ENCODE data around the gene ACYP2. TPM values are rescaled to one million over a fixed set of nuclear protein-coding genes. Genes with fewer than 3 reads are reported as not detected.

Gene ACYP2
- total RNA-seq, 1 donor from 2014 or later, result 7.0 TPM

- Mint-ChIP-seq H3K4me1 (ENCODE audit: unreplicated experiment) (no peaks in the 10 kb centered on the region), H3K27me3 (ENCODE audit: unreplicated experiment) (peaks cover 9% of the 10 kb centered on the region)
- TF ChIP-seq, protein P1, sequence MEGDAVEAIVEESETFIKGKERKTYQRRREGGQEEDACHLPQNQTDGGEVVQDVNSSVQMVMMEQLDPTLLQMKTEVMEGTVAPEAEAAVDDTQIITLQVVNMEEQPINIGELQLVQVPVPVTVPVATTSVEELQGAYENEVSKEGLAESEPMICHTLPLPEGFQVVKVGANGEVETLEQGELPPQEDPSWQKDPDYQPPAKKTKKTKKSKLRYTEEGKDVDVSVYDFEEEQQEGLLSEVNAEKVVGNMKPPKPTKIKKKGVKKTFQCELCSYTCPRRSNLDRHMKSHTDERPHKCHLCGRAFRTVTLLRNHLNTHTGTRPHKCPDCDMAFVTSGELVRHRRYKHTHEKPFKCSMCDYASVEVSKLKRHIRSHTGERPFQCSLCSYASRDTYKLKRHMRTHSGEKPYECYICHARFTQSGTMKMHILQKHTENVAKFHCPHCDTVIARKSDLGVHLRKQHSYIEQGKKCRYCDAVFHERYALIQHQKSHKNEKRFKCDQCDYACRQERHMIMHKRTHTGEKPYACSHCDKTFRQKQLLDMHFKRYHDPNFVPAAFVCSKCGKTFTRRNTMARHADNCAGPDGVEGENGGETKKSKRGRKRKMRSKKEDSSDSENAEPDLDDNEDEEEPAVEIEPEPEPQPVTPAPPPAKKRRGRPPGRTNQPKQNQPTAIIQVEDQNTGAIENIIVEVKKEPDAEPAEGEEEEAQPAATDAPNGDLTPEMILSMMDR (IDR thresholded peaks at IDR 0.05; ENCODE audit: unreplicated experiment), result no peak
Measured at GRCh38 chr2:54255230-54256090, 140.0 kb downstream of the ACYP2 start.

DNA sequence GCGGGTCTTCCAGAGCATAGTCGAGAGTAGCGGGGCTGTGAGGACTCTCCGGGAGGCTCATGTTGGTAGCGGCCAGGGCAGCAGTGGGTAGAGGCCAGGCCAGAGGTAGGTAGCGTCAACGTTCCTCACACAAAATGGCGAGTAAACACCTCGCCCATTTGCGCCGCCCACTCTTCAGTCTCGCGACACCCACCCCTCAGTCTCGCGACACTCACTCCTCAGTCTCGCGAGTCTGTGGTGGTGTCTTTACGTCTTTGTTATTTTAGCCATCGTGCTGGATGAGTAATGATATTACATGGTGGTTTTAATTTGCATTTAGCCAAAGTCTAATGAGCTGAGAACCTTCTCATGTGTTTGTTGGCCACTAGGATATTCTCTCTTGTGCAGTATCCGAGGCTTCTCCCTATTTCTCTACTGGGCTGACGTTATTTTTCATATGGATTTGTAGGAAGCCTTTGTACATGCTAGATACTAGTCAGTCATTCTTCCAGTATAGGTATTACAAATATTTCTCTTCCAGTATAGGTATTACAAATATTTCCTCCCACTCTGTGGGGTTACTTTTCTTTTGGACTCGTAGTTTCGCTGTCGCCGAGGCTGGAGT lies 140.8 kb downstream of the ACYP2 start, which contains the start of gene TSPYL6:
Gene TSPYL6 (minus strand): TSS at position 139 of the 604 bp plus-strand sequence. CDS start 78 bp downstream, at position 61.
- no peaks in the 10 kb centered on the region for H3K4me1 Mint-ChIP-seq (ENCODE audit: unreplicated experiment)
- TF ChIP-seq, protein P1 (IDR thresholded peaks at IDR 0.05; ENCODE audit: unreplicated experiment), result no peak
- H3K9me3 Mint-ChIP-seq (ENCODE audit: unreplicated experiment), result no peaks in the 10 kb centered on the region
- H3K27me3 Mint-ChIP-seq (ENCODE audit: unreplicated experiment), result peaks cover 9% of the 10 kb centered on the region
- no peak for DNase-seq (ENCODE audit: low spot score)
- no peak within 1 kb of the TSS for H3K27ac Mint-ChIP-seq (ENCODE audit: unreplicated experiment)
- no peaks in the 10 kb centered on the region for H3K36me3 Mint-ChIP-seq (ENCODE audit: low read depth, unreplicated experiment)
- no peak within 1 kb of the TSS for H3K4me3 Mint-ChIP-seq (ENCODE audit: unreplicated experiment)

More at GRCh38 chr2:54255230-54256090, 140.0 kb downstream of the ACYP2 start:
- Mint-ChIP-seq H3K27ac (ENCODE audit: unreplicated experiment) (no peak overlapping the region), H3K4me3 (ENCODE audit: unreplicated experiment) (no peak overlapping the region), H3K36me3 (ENCODE audit: low read depth, unreplicated experiment) (no peaks in the 10 kb centered on the region), H3K9me3 (ENCODE audit: unreplicated experiment) (no peaks in the 10 kb centered on the region)
- no peak for DNase-seq (ENCODE audit: low spot score)

DNA sequence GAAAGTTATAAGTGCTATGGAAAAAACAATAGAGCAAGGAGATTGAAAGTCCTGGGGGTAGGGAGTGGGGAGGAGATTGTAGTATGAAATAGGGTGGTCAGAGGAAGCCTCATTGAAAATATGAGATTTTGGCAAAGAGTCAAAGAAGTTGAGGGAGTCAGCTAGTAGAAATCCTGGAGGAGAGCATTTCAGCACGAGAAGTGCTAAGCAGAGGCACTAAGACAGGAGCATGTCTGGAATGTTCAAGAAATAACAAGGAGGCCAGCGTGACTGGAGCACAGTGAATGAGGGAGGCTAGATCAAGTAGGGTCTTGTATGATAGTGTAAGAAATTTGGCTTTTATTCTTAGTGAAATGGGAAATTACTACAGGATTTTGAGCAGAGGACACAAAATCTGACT lies 142.8 kb downstream of the ACYP2 start:
- Mint-ChIP-seq H3K9me3 (ENCODE audit: unreplicated experiment) (no peaks in the 10 kb centered on the region), H3K4me1 (ENCODE audit: unreplicated experiment) (no peaks in the 10 kb centered on the region), H3K27ac (ENCODE audit: unreplicated experiment) (no peak overlapping the region), H3K27me3 (ENCODE audit: unreplicated experiment) (peaks cover 9% of the 10 kb centered on the region), H3K36me3 (ENCODE audit: low read depth, unreplicated experiment) (no peaks in the 10 kb centered on the region), H3K4me3 (ENCODE audit: unreplicated experiment) (no peak overlapping the region)
- no peak for DNase-seq (ENCODE audit: low spot score)
- TF ChIP-seq, protein P1 (IDR thresholded peaks at IDR 0.05; ENCODE audit: unreplicated experiment), result no peak

DNA sequence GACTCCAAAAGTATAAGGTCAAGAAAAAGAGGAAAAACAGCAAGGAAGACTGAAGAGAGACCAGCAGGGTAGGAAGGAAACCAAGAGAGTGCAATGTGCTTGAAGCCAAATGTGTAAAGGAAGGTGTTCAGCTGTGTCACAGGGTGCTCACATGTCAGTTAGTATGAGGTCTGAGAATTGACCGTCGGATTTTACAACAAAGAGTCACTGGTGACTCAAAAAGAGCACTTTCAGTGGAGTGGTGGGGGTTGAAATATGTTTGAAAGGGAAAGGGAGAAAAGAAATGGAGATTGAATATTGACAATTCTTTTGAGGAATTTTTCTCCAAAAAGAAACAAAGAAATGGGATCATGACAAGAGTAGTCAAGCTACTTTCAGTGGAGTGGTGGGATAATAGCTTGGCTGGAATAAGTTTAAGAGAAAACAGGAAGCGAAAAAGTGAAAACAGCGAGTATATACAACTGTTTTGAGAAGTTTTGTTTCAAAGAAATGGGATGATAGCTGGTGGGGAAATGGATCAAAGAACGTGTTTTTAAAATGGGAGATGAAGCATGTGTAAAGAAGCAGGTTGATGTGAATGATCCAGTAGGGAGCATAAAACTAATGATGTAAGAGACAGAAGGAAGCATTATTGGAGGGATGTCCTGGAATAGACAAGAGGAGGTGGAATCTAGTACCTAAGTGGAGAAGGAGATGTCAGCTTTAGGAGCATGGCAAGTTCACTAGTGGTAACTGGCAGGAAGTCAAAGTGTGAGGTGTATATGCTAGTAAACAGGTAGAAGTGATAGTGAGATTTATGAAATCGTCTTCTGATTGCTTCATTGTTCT lies 144.2 kb downstream of the ACYP2 start:
- Mint-ChIP-seq H3K27me3 (ENCODE audit: unreplicated experiment) (peaks cover under 1% of the 10 kb centered on the region), H3K4me1 (ENCODE audit: unreplicated experiment) (no peaks in the 10 kb centered on the region), H3K9me3 (ENCODE audit: unreplicated experiment) (no peaks in the 10 kb centered on the region), H3K4me3 (ENCODE audit: unreplicated experiment) (no peak overlapping the region), H3K36me3 (ENCODE audit: low read depth, unreplicated experiment) (no peaks in the 10 kb centered on the region), H3K27ac (ENCODE audit: unreplicated experiment) (no peak overlapping the region)
- no peak for DNase-seq (ENCODE audit: low spot score)
- TF ChIP-seq, protein P1 (IDR thresholded peaks at IDR 0.05; ENCODE audit: unreplicated experiment), result no peak

All from endothelial cell (in vitro differentiated cells).